Astrocyte of the hippocampus (primary cell): ENCODE results near the gene BARHL2.

ENCODE experiments used
- DNase-seq: peaks from one replicate; pipeline ENCODE4 v3.0.0; 2011; ENCODE audit warnings: low read depth, low spot score

Gene BARHL2

DNA sequence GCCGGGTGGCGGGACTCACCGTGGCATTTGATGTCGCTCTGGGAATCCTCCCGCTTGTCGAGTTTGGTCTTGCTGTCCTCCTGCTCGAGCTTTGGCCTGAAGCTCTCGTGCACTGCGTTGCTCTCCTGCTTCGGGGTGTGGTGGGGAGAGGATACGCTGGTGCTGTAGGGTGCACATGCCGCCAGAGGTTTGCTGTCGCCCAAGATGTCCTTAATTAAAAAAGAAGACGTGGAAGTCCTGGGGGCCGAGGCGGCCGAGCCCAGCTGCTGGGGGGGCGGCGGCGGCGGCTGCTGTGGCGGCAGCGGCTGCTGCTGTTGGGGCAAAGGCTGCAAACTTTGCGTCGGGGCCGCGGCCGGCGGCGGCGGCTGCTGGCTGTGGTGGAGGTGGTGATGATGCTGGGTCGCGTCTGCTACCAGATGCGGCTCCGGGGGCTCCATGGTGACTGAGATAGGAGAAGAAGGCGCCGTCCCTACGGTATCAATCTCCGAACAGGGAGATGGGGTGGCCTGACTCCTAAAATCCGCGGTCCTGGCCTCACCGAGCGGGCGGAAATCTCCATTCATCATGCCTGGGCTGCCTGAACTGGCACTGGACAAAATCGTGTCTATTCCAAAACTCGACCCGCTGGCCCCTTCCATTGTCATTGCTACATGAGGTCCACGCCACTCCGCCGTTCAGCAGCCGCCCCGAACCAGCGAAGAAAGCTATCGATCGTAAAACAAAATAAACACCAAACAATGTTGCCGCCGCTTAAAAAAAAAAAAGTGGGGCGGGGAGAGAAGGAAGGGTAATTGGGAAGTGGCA, at the start of gene BARHL2:
TSS of gene BARHL2 (minus strand) at position 751 of the 804 bp plus-strand sequence. CDS start at position 644, 107 bp downstream.
- no peak for DNase-seq

DNA sequence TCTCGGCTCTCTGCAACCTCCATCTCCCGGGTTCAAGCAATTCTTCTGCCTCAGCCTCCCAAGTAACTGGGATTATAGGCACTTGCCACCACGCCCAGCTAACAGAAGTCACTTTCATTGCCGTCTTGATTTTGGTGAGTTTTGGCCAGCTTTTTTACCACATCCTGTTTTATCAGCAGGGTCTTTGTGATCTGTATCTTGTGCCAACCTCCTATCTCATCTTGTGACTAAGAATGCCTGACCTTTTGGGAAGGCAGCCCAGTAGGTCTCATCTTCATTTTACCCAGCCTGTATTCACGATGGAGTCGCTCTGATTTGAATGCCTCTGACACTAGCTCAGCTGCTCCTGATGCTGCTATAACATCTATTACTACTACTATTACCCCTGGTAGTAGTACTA, 46.8 kb upstream of the BARHL2 start:
- DNase-seq: no peak

DNA sequence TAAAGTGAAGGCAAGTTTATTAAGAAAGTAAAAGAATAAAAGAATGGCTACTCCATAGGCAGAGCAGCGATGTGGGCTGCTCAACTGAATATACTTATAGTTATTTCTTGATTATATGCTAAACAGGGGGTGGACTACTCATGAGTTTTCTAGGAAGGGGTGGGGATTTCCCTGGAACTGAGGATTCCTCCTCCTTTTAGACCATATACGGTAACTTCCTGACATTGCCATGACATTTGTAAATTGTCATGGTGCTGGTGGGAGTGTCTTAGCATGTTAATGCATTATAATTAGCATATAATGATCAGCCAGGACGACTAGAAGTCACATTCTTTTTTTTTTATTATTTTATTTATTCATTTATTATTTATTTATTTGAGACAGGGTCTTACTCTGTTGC, 46.4 kb upstream of the BARHL2 start:
- DNase-seq: no peak

DNA sequence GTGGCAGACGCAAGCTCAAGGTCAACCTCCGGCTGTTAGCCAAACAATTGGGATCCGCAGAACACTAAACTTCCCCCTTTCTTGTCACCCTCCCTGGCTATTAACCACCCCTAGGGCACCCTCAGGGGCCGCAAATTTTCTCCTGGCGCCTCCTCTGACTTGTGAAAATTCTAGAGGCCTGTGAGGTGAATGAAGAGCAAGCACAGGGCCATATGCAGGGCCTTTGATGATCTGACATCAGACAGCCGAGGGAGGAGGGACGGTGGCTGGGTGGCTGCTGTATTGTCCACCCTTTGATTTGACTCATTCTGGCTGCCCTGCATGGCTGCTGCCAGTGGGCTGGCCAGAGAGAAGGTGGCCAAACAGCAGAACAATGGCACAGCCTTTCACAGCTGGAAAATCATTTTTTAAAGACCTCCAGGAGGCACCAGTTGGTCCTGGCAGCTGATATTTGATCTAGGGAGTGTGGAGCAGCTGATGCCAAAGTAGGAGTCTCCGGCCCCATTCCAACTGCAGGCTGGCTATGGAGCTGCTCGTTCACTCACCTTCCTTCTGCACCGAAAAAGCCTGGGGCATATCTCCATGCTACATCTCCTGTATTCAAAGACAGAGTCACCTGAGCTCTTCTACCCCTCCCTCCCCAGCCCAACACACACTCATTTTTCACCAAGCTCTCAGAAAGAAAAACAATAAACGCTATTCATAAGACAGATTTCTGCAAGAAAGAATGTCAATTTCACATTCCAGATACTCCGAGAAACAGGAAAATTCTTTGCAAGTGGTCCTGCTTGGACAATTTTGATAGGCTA, 44.9 kb upstream of the BARHL2 start:
- no peak for DNase-seq

DNA sequence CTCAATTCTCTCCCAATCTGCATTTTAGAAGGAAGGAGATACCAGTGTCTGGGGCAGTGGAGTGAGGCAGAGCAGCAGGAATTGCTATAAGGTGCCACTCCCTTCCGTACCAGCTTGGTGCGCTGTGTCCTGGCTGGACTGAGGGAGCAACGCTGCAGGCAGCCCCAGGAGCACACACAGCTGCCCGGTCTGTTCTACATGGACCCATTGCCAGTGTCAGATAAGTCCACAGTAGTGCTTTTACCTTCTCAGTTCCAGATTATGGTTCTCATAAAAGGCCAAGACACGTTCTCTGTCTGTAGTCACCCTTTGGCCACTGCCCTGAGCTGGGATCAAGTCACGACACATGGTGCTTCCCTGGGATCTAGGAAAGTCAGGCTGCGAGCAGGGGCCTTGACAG, 44.1 kb upstream of the BARHL2 start:
- no peak for DNase-seq

DNA sequence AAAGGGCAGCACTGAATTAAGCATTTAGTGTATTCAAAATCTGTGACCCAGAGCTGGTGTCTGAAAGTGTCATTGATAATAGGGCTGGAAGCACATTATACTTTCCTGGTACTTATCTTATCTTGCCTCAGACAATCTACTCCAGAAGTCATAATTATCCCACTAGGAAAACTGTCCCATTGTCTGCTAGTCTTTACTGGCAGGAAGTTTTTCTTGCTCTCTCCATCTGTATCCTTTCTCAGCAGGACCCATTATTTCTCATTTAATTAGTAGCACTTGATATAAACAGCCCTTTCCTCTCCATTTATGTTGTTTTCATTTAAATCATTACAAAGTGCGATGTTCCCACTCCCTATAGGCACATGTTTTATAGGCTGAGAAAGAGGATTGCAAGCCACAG, 36.5 kb upstream of the BARHL2 start:
- DNase-seq: no peak

DNA sequence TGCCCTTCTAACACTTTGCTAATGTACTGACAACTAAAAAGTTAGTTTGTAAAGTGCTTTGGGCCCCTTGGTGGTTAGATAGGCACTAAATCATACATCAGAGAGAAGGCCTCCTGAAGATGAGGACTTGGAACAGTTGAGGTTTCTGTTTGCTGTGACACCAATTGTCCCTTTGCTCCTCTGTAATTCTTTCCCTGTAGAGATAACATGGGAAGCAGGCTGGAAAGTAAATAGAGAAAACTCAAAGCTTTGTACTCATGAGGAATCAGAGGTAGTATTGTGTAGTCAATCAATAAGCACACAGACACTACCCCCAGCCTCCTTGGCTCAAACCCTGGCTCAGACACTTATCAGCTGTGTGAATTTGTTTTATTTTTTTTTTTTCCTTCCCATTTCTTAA, 31.6 kb upstream of the BARHL2 start:
- DNase-seq: no peak

DNA sequence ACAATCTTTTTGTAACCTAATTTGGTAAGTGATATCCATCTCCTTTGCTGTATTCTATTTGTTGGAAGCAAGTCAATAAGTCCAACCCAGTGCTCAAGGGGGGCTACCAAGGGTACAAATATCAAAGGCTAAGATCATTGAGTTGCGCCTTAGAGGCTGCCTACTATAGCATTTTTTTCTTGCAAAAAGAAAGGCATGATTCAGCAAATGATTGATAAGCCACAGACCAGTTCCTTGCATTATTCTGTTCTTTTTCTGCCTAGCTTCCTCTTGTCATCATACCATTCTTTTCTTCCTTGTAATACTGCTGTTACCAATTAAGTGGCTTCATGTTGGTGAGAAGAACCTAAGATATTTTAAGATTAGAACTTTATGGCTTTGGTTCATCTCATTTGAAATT, 29.8 kb upstream of the BARHL2 start:
- DNase-seq: no peak

DNA sequence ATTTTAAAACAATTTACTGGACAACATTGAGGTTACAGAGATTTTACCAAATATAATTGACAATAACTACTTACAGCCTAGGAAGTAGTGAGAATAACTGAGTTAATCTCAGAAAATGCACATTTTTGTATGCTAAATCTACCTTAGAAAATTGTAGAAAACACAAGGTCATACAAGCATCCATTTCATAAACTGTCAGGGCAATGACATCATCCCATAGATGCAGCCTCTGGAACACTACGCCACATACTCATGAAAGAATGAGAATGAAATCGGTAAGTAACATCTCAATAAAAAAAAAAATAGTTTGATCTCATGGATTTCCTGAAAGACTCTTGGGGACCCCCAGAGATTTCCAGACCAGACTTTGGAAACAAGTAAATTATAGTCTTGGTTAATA, 28.9 kb upstream of the BARHL2 start:
- DNase-seq: no peak

DNA sequence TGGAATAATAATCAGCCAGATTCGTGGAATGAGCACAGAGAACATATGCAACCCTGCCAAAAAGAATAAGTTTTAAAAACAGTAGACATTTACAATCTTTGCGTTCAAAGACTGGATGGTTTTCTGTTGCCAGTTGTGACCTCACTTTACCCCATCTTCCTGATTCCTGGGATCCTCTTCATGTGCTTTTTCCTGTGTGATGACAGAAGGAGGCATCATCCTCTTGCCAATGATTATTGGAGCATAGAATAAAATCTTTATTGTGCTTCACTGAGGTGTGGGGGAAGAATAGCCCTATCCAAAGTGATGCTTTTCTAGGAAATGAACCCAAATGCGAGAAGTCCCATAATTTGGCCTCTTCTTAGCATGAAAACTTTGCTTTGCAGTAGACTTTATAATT, 15.0 kb upstream of the BARHL2 start:
- no peak for DNase-seq

DNA sequence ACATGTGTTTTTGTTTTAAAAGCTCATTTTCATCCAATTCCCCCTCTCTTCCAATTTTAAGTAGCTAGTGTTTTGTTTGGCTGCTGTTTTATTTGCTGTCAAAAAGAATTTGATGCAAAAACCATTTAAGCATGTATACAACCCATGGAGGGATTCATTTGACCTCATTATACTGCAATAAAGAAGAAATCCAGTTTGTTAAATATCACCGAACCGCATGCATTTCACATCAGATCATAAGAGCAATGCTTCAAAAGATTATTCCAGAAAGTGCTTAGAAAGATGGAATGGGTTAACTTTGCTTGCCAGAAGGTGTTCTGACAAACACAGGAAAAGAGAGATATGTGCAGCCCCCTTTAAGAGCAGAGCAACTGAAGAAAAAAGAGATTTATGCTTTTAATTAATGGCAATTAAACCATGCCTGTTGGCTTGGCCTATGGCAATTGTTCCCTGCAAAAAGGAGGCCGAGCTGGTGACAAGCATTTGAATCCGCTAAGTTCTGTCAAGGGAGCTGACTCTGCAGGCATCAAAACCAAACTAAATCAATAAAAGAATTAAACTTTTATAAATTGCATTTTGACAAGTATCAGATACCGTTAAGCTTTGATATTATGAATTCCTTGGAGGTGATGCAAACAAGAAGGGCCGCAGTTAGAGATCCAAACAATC, 14.4 kb upstream of the BARHL2 start:
- DNase-seq: no peak

DNA sequence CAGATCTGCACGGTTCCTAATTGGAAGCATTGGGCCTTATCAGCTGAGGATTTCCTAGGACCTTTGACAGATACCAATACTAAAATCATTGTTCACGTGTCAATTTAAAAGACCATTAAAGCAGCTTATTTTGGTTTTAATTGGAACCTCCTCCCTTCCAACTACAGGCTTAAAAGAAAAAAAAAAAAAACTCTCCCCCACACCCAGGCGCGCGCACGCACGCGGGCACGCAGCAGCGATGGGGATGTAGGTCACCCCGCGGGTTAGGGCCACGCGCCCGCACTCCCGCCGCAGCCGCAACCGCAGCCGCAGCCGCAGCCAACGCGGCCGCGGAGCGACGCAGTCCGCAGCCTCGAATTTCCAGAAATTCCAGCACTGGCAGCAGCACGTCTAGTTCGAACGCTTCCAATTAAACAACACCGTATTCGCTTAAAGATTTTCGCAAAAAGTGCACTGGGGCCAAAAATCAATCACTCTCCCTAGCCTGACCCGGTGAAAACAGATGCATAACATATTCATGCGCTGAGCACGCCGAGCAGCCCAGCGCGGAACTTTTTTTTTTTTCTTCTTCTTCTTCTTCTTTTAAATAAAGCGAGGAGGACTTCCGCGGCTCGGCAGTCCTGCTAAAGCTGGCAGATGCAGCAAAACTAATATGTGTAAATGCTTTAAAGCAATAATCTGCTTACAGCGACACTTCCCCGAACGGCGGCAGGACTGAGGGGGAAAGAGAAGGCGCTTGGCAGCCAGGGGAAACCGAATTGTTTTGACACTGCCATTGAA, 13.3 kb upstream of the BARHL2 start:
- DNase-seq: no peak

DNA sequence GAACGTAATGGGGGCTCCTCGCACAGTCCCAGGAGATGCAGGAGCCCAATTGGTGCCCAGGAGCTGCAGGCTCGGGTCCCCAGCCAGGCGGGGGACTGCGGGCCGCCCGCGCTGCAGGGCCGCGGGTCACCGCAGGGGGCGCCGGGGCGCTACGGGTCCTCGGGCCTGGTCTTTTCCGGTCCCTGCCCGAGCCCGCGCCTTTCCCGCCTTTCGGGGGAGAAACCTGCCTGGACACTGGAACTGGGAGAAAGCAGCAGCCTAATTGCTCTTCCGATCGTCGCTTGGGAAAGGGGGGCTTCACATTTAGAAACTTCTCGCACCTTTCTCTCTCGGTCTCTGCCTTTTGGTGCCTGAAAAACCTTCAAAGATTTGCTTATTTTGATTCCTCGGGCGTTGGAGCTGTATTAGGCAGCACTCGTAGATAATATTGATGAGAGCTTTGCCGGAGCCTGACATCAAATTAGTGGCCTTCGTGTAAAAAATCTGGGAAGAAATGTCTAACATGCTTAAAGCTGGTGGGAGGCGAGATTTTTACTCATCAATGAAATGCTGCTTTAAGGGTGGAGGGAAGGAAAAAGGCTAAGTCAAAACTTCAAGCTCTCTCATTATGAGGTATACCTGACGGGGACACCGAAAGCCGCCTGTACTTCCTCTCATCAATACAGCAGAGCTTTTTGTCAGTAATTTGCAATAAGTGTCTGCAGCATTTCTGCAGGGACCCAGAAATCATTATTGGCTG, 12.6 kb upstream of the BARHL2 start:
- DNase-seq: no peak

DNA sequence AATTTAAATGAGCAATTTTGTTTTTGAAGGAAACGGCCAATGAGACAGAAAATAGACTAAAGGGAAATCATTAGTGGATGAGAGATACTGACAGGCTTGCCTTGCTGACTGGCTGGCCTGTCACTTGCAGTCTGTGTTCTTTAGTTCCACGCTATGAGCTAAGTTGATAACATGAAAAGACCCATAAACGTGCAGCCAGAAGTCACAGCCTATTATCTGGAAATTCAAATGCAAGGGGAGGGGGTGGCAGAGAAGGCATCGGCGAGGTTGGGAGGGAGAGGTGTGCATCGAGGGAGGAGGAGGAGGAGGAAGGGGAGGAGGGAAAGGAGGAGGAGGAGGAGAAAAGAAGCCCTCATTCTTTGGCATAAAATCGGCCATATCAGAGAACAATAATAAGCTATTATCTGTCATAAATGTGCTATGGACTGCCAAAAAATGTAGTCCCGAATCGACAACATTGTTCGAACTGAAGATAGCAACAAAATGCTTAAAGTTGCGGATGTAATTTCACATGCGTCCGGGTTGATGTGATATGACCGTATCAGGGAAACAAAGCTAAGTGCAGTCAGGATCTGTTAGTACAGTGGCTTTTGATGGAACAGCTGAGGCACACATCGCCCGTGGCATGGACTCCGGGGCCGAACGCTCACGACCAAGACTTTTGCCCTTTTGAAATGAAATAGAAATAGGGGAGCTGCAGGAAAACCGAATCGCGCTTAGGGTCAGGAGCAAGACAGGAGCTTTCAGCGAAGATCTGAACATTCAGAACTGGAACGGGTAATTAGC, 11.6 kb upstream of the BARHL2 start:
- DNase-seq: no peak

DNA sequence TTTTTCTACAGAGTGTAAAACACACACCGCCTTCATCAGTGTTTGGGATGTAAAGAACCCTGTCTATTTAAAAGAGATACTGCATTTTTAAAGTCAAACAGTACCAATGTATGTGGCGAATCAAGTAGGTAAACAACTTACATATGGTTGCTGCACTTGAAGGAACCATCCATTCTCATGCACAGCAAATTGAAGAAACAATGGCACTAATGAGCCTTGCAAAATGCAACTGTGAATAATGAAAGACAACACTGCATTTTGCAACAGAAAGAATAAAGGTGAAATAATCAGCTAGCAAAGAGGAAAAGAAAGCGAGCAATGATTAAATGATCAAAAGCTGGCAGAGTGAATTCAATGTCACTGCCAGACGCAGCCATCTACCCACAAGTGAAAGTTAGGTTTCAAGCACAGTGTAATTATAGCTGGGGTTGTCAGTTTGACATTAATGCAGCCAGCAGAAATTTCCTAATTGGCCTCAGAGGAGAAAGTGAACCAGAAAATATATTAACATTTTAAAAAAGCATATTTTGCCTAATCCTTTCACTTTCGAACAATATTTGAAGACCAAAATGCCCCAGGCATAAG, 10.9 kb upstream of the BARHL2 start:
- DNase-seq: no peak

DNA sequence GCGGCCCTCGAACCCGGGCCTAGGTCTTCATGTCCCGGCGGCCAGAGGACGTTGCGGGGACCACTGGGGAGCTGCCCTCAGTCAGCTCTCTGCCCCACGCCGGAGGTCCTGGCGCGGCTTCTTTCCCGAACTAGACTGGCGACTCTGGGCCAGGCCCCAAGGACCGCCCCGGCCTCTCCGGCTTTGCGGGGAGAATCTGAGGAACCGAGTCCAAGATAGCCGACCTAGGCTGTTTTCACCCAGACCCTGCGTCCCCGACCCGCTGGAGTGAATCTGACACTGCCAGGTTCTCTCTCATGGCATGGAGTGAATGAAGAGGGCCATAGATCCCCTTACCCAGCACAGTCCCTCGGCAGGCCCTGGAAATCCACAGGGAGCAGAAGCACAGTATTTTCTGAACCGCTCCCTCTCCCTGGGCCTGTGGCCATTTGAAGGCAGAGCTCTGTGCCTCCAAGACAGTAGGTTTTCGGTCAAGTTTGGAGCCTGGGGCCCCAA, 9.9 kb upstream of the BARHL2 start:
- no peak for DNase-seq

DNA sequence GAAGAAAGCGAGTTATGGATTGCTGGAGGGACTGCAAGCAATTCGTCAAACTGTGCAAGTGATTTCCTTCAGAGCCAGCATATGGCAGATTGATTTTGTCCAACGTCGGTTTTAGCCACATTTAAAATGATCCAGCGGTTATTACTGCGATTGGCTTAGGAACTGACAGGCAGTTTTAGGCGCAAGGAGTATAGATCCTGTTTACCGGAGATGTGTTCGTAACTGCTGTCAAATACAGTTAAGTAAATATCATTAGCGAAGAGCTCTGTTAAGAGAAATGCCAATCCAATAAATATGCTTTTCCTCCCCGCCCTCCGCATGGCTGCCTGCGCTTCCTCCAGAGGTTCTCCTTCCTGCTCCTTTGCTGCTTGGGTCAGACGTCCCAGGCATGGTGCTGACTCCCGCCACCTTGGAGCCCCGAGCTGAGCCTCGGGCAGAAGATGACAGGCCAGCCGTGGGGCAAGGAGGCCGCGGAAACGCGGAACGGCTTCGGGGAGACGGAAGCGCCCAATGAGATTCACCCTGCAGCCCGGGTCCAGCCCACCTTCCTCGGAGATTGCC, 9.4 kb upstream of the BARHL2 start:
- DNase-seq: no peak

DNA sequence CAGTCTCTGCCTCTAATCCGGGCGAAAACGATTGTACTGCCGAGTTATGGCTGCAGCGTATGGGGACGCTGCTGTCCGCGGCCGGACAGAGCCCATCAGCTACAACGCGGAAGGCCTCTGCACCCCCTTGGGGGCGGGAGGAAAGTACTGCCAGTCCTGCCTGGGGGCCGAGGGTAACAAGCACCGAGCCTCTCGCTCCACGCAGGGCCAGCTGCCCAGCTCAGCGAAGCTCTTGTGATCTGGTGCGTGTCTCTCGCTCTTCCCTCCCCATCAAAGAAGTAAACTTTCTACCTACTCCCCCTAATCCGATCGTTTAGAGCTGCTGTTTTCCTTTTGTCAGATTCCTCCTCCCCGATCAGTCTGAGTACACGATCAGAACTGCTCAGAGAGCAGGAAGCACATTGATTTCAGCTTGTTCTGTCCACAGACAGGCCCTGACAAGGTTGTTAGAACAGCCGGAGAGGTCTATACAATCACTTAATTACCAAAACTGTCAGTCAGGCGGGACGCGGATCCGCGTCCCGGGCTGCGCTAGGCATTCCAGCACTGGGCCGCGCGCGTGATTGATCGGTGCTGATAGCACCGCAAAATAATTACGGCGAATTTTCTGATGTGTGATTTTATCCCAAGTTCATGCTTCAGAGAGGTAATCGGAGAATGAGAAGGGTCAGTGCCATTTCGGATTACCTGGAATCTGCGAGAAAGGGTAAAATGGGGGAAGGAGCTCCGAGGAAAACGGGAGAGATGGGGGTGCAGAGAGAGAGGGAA, 8.7 kb upstream of the BARHL2 start:
- peak; percentile 32 for DNase-seq
